K562 (cell line): ENCODE measurements around the gene PDZRN3. TPM values are rescaled to one million over a fixed set of nuclear protein-coding genes. Genes with fewer than 3 reads are reported as not detected.

ENCODE experiments used
- ATAC-seq: fragments of 200-7000 bp; cut with Tn5 transposase; 3 replicates; pipeline ENCODE4 v1.9.1; 2020; ENCODE audit warnings: moderate library complexity
- BruUV-seq: library from RNA; stranded (reverse); fragments of 400-500 nt; replicated peaks from 2 replicates; lab custom pipeline; 2021; lab: Mats Ljungman, UMichigan
- CTCF ChIA-PET: fragments of 300-600 bp; formaldehyde crosslinking; extraction: SDS; loops from one replicate; lab custom pipeline; 2021; ENCODE audit warnings: low intra/inter-chr PET ratio; lab: Yijun Ruan, JAX
- POLR2A ChIA-PET: fragments of 300-600, 350-650 bp; sonication (Branson Sonifier 250); formaldehyde crosslinking; extraction: SDS; loops from one replicate; lab custom pipeline; 2021; ENCODE audit warnings: antibody characterized with exemption, inconsistent platforms; lab: Yijun Ruan, JAX
- DNase-seq, 4 experiments: peaks; one replicate each; pipeline versions ENCODE4 v3.0.0 to v3.0.0-alpha.2; 2011 to 2018; ENCODE audit warnings: low spot score in 3 of 4, mixed read lengths in 3 of 4; ENCODE audit errors: extremely low read depth in 1 of 4
- FAIRE-seq: peaks from 2 replicates; lab custom pipeline; 2011; peaks lifted over from hg19 to GRCh38; lab: Jason Lieb, UNC
- H2AFZ ChIP-seq: 2 replicates; pipeline ENCODE4 v1.6.0; 2011; ENCODE audit warnings: low read depth, low read length, control low read depth, inconsistent platforms
- H3K27ac ChIP-seq: fragments of 200-600 bp; 3 replicates; pipeline ENCODE4 v1.8.0; 2011; ENCODE audit warnings: low read depth, mild to moderate bottlenecking, control low read depth, inconsistent platforms, low read length, moderate library complexity, mixed read lengths; ENCODE audit errors: extremely low read depth
- H3K27me3 ChIP-seq, 2 experiments: fragments of 300-600 bp in 1 of 2; 2 replicates in 1 of 2; 3 replicates in 1 of 2; pipeline versions ENCODE4 v1.6.0 to v1.8.0; 2011; ENCODE audit warnings: inconsistent platforms in 2 of 2, low read length in 2 of 2, mild to moderate bottlenecking in 1 of 2, mixed read lengths in 1 of 2, moderate library complexity in 1 of 2; ENCODE audit not compliant: control insufficient read depth in 2 of 2, insufficient read depth in 2 of 2
- H3K36me3 ChIP-seq: fragments of 300-600 bp; 3 replicates; pipeline ENCODE4 v1.8.0; 2011; ENCODE audit warnings: mild to moderate bottlenecking, low read length, inconsistent platforms; ENCODE audit not compliant: control insufficient read depth, insufficient read depth
- H3K4me1 ChIP-seq, 2 experiments: fragments of 200-600 bp in 1 of 2; replicated peaks in 1 of 2; 2 replicates in 1 of 2; 3 replicates in 1 of 2; pipeline versions ENCODE4 v1.5.1 to v1.8.0; 2011; ENCODE audit warnings: inconsistent platforms in 2 of 2, low read length in 2 of 2, mild to moderate bottlenecking in 1 of 2, mixed read lengths in 1 of 2, moderate library complexity in 1 of 2; ENCODE audit not compliant: control insufficient read depth in 2 of 2, insufficient read depth in 2 of 2
- H3K4me2 ChIP-seq: 2 replicates; pipeline ENCODE4 v1.6.1; 2011; ENCODE audit warnings: low read length, control low read depth, inconsistent platforms, mixed read lengths; ENCODE audit not compliant: insufficient read depth
- H3K4me3 ChIP-seq: fragments of 200-600 bp; sonication (generic), shearing (Covaris generic); 2 replicates; pipeline ENCODE4 v1.5.1; 2016; ENCODE audit warnings: control low read depth, inconsistent platforms
- H3K79me2 ChIP-seq: fragments of 200-600 bp; 3 replicates; pipeline ENCODE4 v1.8.0; 2011; ENCODE audit warnings: low read length, inconsistent platforms; ENCODE audit not compliant: control insufficient read depth, insufficient read depth
- H3K9ac ChIP-seq, 2 experiments: 2 replicates each; pipeline versions ENCODE4 v1.6.0 to v1.6.1; 2011; ENCODE audit warnings: low read depth in 2 of 2, low read length in 2 of 2, control low read depth in 1 of 2, inconsistent platforms in 1 of 2, mild to moderate bottlenecking in 1 of 2, mixed read lengths in 1 of 2; ENCODE audit not compliant: insufficient read depth in 1 of 2
- H3K9me1 ChIP-seq: one replicate; pipeline ENCODE4 v1.6.0; 2011; ENCODE audit warnings: inconsistent platforms, mild to moderate bottlenecking, low read length, moderate library complexity; ENCODE audit not compliant: control insufficient read depth, insufficient read depth
- H3K9me3 ChIP-seq: replicated peaks from 2 replicates; pipeline ENCODE4 v1.5.1; 2011; ENCODE audit warnings: low read depth, low read length, inconsistent platforms; ENCODE audit not compliant: control insufficient read depth, insufficient read depth
- H4K20me1 ChIP-seq: replicated peaks from 2 replicates; pipeline ENCODE4 v1.6.1; 2011; ENCODE audit warnings: low read length, inconsistent platforms, mixed read lengths; ENCODE audit not compliant: control insufficient read depth, insufficient read depth
- HNRNPUL1 ChIP-seq: fragments of 200-400 bp; formaldehyde crosslinking; IDR thresholded peaks from 2 replicates; pipeline ENCODE4 v1.6.1; 2017; ENCODE audit warnings: low read length
- RB1 ChIP-seq: fragments of 450-650 bp; IDR thresholded peaks from 2 replicates; pipeline ENCODE4 v1.6.1; 2017; ENCODE audit warnings: low read depth, mild to moderate bottlenecking
- ZNF174 ChIP-seq: fragments of 250-450 bp; sonication (Bioruptor Pico); IDR thresholded peaks from 2 replicates; pipeline ENCODE4 v1.4.0; 2020; ENCODE audit warnings: mild to moderate bottlenecking
- ZNF217 ChIP-seq: sonication (generic); formaldehyde crosslinking; IDR thresholded peaks from 2 replicates; pipeline ENCODE4 v1.8.0; 2022; ENCODE audit warnings: mild to moderate bottlenecking, missing genetic modification reagents
- ZNF445 ChIP-seq: fragments of 250-450 bp; sonication (Bioruptor Pico); IDR thresholded peaks from 2 replicates; pipeline ENCODE4 v1.4.0; 2020; ENCODE audit warnings: low read depth, mild to moderate bottlenecking, moderate library complexity
- WGBS: fragments of 100-300 bp; shearing (Covaris generic); methylation state at CpG from one replicate; pipeline ENCODE4 v1.1.6; 2016; ENCODE audit warnings: low coverage, mixed read lengths; ENCODE audit not compliant: insufficient coverage; ENCODE audit errors: missing lambda C conversion rate; 5-methylcytosine and 5-hydroxymethylcytosine counted together
- in situ Hi-C: fragments of 300-500 bp; cut with MboI; formaldehyde crosslinking; loops from 4 replicates; pipeline ENCODE4 v1.15.0; 2018; ENCODE audit warnings: inconsistent platforms, mixed read lengths
- intact Hi-C: fragments of 100-400 bp; cut with micrococcal nuclease; formaldehyde crosslinking; loops from 2 replicates; pipeline ENCODE4 v1.14.2; 2022
- polyA plus RNA-seq, 8 experiments: library from polyadenylated mRNA; depleted of rRNA in 4 of 8; stranded (reverse) in 5 of 8; unstranded in 3 of 8; fragments of >200 nt; fragmentation: Nextera tagmentation in 2 of 8; fragmentation: Illumina TruSeq in 1 of 8; extraction: Ambion mirVana in 2 of 8; extraction: Trizol in 1 of 8; gene quantifications; 2 replicates each; pipeline versions ENCODE4 v1.2.1 to v1.2.3, GENCODE V29; 2011 to 2014; ENCODE audit warnings: inconsistent platforms in 1 of 8, missing spikeins in 1 of 8
- total RNA-seq, 7 experiments: library from RNA; depleted of rRNA in 6 of 7; stranded (reverse); fragments of >200 nt in 6 of 7; fragmentation: Illumina TruSeq in 2 of 7; extraction: Trizol in 2 of 7; gene quantifications; 2 replicates each; pipeline versions ENCODE4 v1.2.1 to v1.2.3, GENCODE V29; 2011 to 2021; ENCODE audit warnings: low replicate concordance in 1 of 7
- TF ChIP-seq, protein P1 (sequence below): sonication (generic); formaldehyde crosslinking; IDR thresholded peaks from 2 replicates; pipeline ENCODE4 v1.8.0; 2023; ENCODE audit warnings: missing genetic modification reagents, mild to moderate bottlenecking, borderline replicate concordance
- TF ChIP-seq, protein P2 (sequence below): fragments of 250-450 bp; sonication (Bioruptor Pico); IDR thresholded peaks from 2 replicates; pipeline ENCODE4 v1.4.0; 2020; ENCODE audit warnings: mild to moderate bottlenecking, moderate library complexity, borderline replicate concordance

PDZRN3 gene
- total and polyA plus RNA-seq, 9 of the 15 experiments (the other 6 are each of a cell fraction or from before 2014, with no cell fraction given) = 0.16 TPM; not detected in 8

GRCh38 chr3:73661265-73661664, 36.5 kb upstream of the PDZRN3 start:
- BruUV-seq = no TSS peak
- H3K4me3 ChIP-seq = no peak overlapping the region
- no peak for FAIRE-seq
- in situ Hi-C loops = no loop called here
- intact Hi-C loops = no loop called here
- H3K4me2 ChIP-seq = no peak overlapping the region
- no peaks in the 10 kb centered on the region for H4K20me1 ChIP-seq
- no peaks in the 10 kb centered on the region for H3K4me1 ChIP-seq
- no peak for DNase-seq
- ChIA-PET POLR2A (no interaction called here), CTCF (no interaction called here)
- no peak for TF ChIP-seq RB1
- H3K9ac ChIP-seq = no peak overlapping the region
- no peaks in the 10 kb centered on the region for H3K9me3 ChIP-seq
- no peaks in the 10 kb centered on the region for H3K36me3 ChIP-seq
- H3K9me1 ChIP-seq = no peaks in the 10 kb centered on the region
- no peaks in the 10 kb centered on the region for H3K27me3 ChIP-seq
- no peak overlapping the region for H3K27ac ChIP-seq
- ATAC-seq = no peak
- no peaks in the 10 kb centered on the region for H3K79me2 ChIP-seq
- no peak overlapping the region for H2AFZ ChIP-seq

GRCh38 chr3:73658227-73658626, 33.5 kb upstream of the PDZRN3 start:
- ATAC-seq (no peak), DNase-seq (no peak), FAIRE-seq (no peak)
- H3K4me1 ChIP-seq = no peaks in the 10 kb centered on the region
- H4K20me1 ChIP-seq = no peaks in the 10 kb centered on the region
- intact Hi-C loops = no loop called here
- H2AFZ ChIP-seq = no peak overlapping the region
- no peaks in the 10 kb centered on the region for H3K36me3 ChIP-seq
- H3K9me3 ChIP-seq = no peaks in the 10 kb centered on the region
- CTCF ChIA-PET = no interaction called here
- H3K27ac ChIP-seq = no peak overlapping the region
- no peaks in the 10 kb centered on the region for H3K79me2 ChIP-seq
- no peaks in the 10 kb centered on the region for H3K9me1 ChIP-seq
- H3K4me2 ChIP-seq = no peak overlapping the region
- H3K9ac ChIP-seq = no peak overlapping the region
- POLR2A ChIA-PET = no interaction called here
- in situ Hi-C loops = no loop called here
- 0% methylated on average over 4 of the region's 4 CpGs for WGBS
- BruUV-seq = no TSS peak
- no peak overlapping the region for H3K4me3 ChIP-seq
- H3K27me3 ChIP-seq = no peaks in the 10 kb centered on the region
- TF ChIP-seq ZNF174 (CRISPR knock-in tag) (no peak), ZNF217 (CRISPR knock-in tag) (no peak), HNRNPUL1 (no peak), ZNF445 (no peak)
- TF ChIP-seq, protein P1, sequence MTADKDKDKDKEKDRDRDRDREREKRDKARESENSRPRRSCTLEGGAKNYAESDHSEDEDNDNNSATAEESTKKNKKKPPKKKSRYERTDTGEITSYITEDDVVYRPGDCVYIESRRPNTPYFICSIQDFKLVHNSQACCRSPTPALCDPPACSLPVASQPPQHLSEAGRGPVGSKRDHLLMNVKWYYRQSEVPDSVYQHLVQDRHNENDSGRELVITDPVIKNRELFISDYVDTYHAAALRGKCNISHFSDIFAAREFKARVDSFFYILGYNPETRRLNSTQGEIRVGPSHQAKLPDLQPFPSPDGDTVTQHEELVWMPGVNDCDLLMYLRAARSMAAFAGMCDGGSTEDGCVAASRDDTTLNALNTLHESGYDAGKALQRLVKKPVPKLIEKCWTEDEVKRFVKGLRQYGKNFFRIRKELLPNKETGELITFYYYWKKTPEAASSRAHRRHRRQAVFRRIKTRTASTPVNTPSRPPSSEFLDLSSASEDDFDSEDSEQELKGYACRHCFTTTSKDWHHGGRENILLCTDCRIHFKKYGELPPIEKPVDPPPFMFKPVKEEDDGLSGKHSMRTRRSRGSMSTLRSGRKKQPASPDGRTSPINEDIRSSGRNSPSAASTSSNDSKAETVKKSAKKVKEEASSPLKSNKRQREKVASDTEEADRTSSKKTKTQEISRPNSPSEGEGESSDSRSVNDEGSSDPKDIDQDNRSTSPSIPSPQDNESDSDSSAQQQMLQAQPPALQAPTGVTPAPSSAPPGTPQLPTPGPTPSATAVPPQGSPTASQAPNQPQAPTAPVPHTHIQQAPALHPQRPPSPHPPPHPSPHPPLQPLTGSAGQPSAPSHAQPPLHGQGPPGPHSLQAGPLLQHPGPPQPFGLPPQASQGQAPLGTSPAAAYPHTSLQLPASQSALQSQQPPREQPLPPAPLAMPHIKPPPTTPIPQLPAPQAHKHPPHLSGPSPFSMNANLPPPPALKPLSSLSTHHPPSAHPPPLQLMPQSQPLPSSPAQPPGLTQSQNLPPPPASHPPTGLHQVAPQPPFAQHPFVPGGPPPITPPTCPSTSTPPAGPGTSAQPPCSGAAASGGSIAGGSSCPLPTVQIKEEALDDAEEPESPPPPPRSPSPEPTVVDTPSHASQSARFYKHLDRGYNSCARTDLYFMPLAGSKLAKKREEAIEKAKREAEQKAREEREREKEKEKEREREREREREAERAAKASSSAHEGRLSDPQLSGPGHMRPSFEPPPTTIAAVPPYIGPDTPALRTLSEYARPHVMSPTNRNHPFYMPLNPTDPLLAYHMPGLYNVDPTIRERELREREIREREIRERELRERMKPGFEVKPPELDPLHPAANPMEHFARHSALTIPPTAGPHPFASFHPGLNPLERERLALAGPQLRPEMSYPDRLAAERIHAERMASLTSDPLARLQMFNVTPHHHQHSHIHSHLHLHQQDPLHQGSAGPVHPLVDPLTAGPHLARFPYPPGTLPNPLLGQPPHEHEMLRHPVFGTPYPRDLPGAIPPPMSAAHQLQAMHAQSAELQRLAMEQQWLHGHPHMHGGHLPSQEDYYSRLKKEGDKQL (CRISPR knock-in tag) = no peak
- TF ChIP-seq, protein P2, sequence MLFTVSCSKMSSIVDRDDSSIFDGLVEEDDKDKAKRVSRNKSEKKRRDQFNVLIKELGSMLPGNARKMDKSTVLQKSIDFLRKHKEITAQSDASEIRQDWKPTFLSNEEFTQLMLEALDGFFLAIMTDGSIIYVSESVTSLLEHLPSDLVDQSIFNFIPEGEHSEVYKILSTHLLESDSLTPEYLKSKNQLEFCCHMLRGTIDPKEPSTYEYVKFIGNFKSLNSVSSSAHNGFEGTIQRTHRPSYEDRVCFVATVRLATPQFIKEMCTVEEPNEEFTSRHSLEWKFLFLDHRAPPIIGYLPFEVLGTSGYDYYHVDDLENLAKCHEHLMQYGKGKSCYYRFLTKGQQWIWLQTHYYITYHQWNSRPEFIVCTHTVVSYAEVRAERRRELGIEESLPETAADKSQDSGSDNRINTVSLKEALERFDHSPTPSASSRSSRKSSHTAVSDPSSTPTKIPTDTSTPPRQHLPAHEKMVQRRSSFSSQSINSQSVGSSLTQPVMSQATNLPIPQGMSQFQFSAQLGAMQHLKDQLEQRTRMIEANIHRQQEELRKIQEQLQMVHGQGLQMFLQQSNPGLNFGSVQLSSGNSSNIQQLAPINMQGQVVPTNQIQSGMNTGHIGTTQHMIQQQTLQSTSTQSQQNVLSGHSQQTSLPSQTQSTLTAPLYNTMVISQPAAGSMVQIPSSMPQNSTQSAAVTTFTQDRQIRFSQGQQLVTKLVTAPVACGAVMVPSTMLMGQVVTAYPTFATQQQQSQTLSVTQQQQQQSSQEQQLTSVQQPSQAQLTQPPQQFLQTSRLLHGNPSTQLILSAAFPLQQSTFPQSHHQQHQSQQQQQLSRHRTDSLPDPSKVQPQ (CRISPR knock-in tag) = no peak
